Activated naive CD8-positive, alpha-beta T cell treated with anti-CD3 and anti-CD28 coated beads, Interleukin-2, amount 50 U/mL, for 24 hours (primary cell): ENCODE measurements around the gene TSEN2.
A peak's percentile ranks its signal among the peaks of the same experiment; 100 is the strongest.
"Not testable (repeated sequence)": the region's sequence is repeated elsewhere in the genome, so short reads cannot be mapped to it uniquely, and the experiment has no call there.

Experiments
- ATAC-seq: fragments of 150-1000 bp; cut with Tn5 transposase; one replicate; pipeline ENCODE4 v1.10.0; 2021
- DNase-seq: peaks from one replicate; pipeline ENCODE4 v3.0.0; 2021
- H3K27ac Mint-ChIP-seq: one replicate; pipeline ENCODE4 v1.8.0; 2021; ENCODE audit warnings: mild to moderate bottlenecking, mixed read lengths
- H3K27me3 Mint-ChIP-seq: one replicate; pipeline ENCODE4 v1.8.0; 2021; ENCODE audit warnings: mixed read lengths
- H3K36me3 Mint-ChIP-seq: one replicate; pipeline ENCODE4 v1.8.0; 2021; ENCODE audit warnings: low read depth, mixed read lengths
- H3K4me1 Mint-ChIP-seq: one replicate; pipeline ENCODE4 v1.8.0; 2021; ENCODE audit warnings: mixed read lengths
- H3K4me3 Mint-ChIP-seq: one replicate; pipeline ENCODE4 v1.8.0; 2021; ENCODE audit warnings: mild to moderate bottlenecking, moderate library complexity, mixed read lengths
- H3K9me3 Mint-ChIP-seq: one replicate; pipeline ENCODE4 v1.8.0; 2021; ENCODE audit warnings: mixed read lengths

Gene TSEN2

DNA sequence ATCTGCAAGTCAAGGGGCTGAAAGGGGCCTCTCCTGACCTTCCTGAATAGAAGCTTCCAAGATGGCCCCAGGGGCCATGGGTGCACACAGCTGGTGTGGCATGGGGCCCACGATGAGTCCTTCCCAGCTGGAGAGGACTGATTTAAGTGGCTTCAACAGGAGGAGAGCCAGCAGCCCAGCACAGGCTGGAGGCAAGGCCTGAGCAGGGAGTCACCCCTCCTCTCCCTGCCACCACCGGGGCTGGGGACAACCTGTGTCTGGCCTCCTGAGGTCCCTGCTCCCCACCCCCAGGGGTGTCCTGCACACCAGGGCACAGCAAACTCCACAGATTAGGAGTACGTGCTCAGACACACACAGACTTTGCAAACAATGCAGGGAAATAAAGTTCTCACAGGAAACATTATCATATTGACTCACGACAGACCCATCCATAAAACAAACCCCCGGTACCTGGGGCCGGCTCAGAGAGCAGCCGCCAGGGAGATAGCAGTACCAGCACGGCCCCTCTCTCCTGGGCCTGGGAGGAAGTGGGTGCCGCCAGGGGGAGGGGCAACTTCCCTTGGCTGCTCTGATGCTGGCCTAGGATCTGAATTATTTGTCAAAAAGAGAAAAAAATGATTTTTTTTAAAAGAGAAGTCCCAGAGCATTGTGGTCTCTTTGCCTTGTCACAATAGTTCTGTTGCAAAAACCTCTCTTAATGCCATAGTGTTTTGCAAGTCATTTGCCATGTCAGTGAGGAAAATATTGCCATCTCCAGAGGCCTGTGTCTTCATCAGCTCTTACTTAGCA lies 21.9 kb upstream of the TSEN2 start:
- Mint-ChIP-seq H3K27ac (no peak overlapping the region), H3K36me3 (no peaks in the 10 kb centered on the region), H3K9me3 (no peaks in the 10 kb centered on the region), H3K4me3 (no peak overlapping the region), H3K4me1 (peaks cover 24% of the 10 kb centered on the region), H3K27me3 (no peaks in the 10 kb centered on the region)
- DNase-seq (peak; percentile 29), ATAC-seq (no peak)

DNA sequence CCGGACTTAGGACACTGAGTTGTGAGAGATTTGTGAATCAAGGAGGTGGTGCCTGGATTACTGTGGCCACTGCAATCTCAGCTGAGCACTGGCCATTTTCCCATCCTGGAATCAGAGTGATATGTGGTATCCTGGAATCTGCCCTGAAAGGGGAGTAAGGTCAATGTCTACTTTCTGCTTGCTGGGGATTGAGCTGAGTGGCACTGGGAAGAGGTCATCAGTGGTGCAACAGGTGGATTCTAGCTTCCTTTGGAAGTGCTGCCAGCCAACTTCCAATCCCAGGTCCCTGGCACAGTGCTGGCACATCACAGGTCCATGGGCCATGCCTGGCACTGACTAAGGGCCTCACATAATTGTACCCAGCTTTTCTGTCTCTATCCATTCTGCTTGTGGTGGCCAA lies 20.6 kb upstream of the TSEN2 start:
- Mint-ChIP-seq H3K4me1 (peaks cover 24% of the 10 kb centered on the region), H3K27ac (no peak overlapping the region), H3K9me3 (no peaks in the 10 kb centered on the region), H3K36me3 (no peaks in the 10 kb centered on the region), H3K4me3 (no peak overlapping the region), H3K27me3 (peaks cover 2% of the 10 kb centered on the region)
- DNase-seq (no peak), ATAC-seq (no peak)

DNA sequence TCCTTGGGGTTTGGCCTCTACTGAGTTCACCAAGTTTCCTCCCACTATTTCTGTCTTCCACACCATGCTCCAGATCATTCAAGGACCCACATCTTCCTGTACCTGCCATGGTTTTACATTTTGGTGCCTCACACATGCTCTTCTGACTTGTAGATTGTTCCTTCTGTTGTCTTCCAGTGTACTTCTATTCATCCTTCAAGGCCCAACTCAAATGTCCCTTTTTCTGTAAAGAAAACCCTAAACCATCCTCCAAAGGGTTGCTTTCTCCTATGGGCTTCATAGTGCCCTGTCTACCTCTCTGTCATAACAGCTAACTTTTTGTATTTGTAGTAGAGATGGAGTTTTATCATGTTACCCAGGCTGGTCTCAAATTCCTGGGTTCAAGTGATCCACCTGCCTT lies 20.1 kb upstream of the TSEN2 start:
- ATAC-seq (no peak), DNase-seq (no peak)
- Mint-ChIP-seq H3K4me1 (peaks cover 24% of the 10 kb centered on the region), H3K27me3 (peaks cover 2% of the 10 kb centered on the region), H3K36me3 (no peaks in the 10 kb centered on the region), H3K9me3 (no peaks in the 10 kb centered on the region), H3K27ac (no peak overlapping the region), H3K4me3 (no peak overlapping the region)

DNA sequence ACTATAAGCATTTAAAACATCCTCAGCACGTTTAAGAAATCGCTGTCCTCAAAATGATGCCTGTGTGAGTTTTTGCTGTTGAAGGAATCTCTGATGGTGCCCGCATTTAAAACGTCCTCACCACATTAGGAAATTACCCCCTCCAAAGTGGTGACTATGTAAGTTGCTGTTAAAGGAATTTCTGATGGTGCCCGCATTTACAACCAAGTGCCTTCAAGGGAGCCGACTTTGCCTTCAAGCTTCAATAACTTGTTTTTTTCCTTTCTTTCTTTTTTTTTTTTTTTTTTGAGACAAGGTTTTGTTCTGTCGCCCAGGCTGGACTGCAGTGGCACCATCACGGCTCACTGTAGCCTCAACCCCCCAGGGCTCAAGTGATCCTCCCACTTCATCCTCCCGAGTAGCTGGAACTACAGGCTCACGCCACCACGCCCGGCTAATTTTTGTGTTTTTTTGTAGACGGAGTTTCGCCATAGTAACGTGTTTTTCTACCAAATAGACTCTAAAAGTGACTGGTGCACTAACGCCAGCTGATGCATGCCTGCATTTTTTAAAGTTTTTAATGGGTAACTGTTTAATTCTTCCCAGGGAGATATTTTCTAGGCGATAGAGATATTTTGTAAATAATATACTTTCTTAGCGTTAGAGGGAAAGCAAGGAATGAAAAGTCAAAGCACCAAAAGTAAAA lies 19.0 kb upstream of the TSEN2 start:
- ATAC-seq (no peak), DNase-seq (no peak)
- H3K27ac Mint-ChIP-seq = no peak overlapping the region
- peaks cover 25% of the 10 kb centered on the region for H3K4me1 Mint-ChIP-seq
- no peak overlapping the region for H3K4me3 Mint-ChIP-seq
- H3K27me3 Mint-ChIP-seq = peaks cover 2% of the 10 kb centered on the region
- no peaks in the 10 kb centered on the region for H3K36me3 Mint-ChIP-seq
- no peaks in the 10 kb centered on the region for H3K9me3 Mint-ChIP-seq

DNA sequence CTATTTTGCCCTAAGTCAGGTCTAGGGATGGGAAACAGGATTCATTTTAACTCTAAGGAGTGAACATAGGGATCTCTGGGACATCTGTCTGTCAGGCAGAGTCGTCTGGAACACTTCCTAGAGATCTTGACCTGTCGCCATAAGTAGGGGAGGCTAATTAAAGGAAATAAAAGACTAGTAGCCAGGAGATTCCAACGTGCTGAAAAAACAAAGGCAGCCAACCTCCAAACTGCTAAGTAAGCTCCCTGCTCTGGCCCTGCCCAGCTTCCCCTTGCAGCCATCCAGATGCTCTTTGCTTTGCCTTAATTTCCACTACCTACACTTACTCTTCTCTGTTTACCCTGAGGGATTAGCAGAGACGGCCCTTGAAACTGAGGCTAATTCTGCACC lies 18.4 kb upstream of the TSEN2 start:
- H3K27ac Mint-ChIP-seq = no peak overlapping the region

DNA sequence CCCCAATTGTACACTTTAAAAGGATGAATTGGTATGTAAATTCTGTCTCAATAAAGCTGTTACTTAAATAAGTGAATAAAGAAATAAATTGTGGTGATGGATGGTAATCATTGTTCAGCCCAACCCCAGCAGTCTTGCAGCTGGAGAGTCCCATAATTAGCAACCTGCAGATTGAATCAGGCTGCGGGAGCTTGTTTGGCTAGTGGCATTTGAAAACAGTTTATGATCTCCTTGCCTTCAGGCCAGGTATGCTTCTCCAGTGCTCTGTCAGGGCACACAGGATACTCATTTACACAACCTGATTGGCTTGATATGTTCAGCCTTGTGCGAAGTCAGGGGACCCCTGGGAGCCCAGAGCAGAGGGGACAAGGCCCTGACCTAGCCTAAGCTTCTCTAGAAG lies 16.5 kb upstream of the TSEN2 start:
- H3K27ac Mint-ChIP-seq = no peak overlapping the region
- no peaks in the 10 kb centered on the region for H3K36me3 Mint-ChIP-seq
- peaks cover 2% of the 10 kb centered on the region for H3K27me3 Mint-ChIP-seq
- ATAC-seq = no peak
- peaks cover 27% of the 10 kb centered on the region for H3K4me1 Mint-ChIP-seq
- no peaks in the 10 kb centered on the region for H3K9me3 Mint-ChIP-seq
- no peak for DNase-seq
- no peak overlapping the region for H3K4me3 Mint-ChIP-seq

More for the DNA sequence above, 18.4 kb upstream of the TSEN2 start:
- H3K4me3 Mint-ChIP-seq = no peak overlapping the region
- DNase-seq (no peak), ATAC-seq (no peak)
- peaks cover 2% of the 10 kb centered on the region for H3K27me3 Mint-ChIP-seq
- no peaks in the 10 kb centered on the region for H3K36me3 Mint-ChIP-seq
- H3K9me3 Mint-ChIP-seq = no peaks in the 10 kb centered on the region
- peaks cover 25% of the 10 kb centered on the region for H3K4me1 Mint-ChIP-seq

DNA sequence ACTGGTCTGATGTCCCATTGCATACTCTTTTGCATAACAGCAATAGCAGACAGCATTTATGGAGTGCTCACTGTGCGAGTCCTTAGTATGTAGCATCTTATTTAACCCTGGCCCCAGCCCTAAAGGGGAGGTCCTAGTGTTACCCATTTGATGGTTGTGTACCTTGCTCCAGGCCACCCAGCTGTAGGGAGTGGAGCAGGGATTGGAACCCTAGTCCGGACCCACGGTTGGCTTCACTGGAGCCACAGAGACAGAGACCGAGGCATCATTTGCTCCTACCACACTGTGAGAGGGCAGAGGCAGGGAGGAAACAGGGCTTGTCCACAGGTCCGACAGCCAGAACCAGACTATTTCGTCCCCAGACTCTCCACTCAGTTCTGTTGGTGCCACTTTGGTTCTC lies 16.0 kb upstream of the TSEN2 start:
- Mint-ChIP-seq H3K4me1 (peaks cover 24% of the 10 kb centered on the region), H3K27me3 (peaks cover 3% of the 10 kb centered on the region), H3K9me3 (no peaks in the 10 kb centered on the region), H3K36me3 (no peaks in the 10 kb centered on the region), H3K4me3 (no peak overlapping the region), H3K27ac (no peak overlapping the region)
- no peak for DNase-seq
- ATAC-seq = no peak

DNA sequence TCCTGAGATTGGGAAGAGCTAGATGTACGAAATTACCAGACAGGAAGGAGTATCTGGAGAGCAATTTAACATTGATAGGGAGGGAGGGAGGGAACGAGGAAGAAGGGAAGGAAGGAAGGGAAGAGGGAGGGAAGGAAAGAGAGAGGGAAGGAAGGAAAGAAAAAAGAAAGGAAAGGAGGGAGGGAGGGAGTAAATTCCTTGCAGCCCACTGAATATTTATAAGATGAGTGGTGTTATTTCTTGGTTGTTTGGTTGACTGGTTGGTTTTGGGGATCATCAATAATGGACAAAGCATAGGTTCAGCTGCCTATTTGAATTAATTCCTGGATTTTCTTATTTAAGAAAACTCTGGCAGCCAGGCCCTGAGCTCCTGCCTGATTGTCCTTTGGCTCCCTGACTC lies 15.5 kb upstream of the TSEN2 start:
- no peak for DNase-seq
- Mint-ChIP-seq H3K9me3 (no peaks in the 10 kb centered on the region), H3K36me3 (no peaks in the 10 kb centered on the region), H3K4me3 (no peak overlapping the region), H3K27ac (no peak overlapping the region), H3K27me3 (peaks cover 4% of the 10 kb centered on the region), H3K4me1 (peaks cover 24% of the 10 kb centered on the region)
- ATAC-seq = no peak

DNA sequence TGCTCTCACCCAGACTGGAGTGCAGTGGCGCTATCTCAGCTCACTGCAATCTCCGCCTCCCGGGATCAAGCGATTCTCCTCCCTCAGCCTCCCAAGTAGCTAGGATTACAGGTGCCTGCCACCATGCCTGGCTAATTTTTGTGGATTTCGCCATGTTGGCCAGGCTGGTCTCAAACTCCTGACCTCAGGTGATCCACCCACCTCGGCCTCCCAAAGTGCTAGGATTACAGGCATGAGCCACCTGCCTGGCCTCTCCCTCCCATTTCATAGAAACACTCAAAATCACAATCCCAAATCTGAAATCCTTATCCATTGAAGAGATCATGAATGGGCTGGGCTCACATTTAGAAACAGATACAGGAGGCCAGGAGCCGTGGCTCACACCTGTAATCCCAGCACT lies 15.1 kb upstream of the TSEN2 start:
- peaks cover 24% of the 10 kb centered on the region for H3K4me1 Mint-ChIP-seq
- ATAC-seq, H3K9me3 Mint-ChIP-seq, DNase-seq, H3K36me3 Mint-ChIP-seq, H3K27me3 Mint-ChIP-seq, H3K27ac Mint-ChIP-seq, H3K4me3 Mint-ChIP-seq: not testable (repeated sequence)

DNA sequence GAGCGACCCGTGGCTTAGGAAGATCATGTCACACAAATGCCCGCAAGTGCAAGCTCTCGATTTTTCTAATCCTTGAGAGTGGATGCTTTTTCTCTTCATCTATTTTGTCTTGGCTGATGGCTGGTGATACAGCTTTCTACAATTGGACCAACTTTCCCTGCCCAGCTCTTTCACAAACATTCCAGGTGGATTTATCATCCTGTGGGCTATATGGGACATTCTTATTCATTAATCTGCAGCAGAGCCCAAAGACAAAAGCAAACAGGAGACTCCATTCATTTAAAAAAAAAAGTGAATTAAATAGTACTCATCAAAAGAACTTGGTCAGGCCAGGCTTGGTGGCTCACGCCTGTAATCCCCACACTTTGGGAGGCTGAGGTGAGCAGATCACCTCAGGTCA lies 14.2 kb upstream of the TSEN2 start:
- no peaks in the 10 kb centered on the region for H3K9me3 Mint-ChIP-seq
- H3K27me3 Mint-ChIP-seq = peaks cover 4% of the 10 kb centered on the region
- H3K27ac Mint-ChIP-seq = no peak overlapping the region
- no peak overlapping the region for H3K4me3 Mint-ChIP-seq
- ATAC-seq (no peak), DNase-seq (no peak)
- no peaks in the 10 kb centered on the region for H3K36me3 Mint-ChIP-seq
- peaks cover 24% of the 10 kb centered on the region for H3K4me1 Mint-ChIP-seq

DNA sequence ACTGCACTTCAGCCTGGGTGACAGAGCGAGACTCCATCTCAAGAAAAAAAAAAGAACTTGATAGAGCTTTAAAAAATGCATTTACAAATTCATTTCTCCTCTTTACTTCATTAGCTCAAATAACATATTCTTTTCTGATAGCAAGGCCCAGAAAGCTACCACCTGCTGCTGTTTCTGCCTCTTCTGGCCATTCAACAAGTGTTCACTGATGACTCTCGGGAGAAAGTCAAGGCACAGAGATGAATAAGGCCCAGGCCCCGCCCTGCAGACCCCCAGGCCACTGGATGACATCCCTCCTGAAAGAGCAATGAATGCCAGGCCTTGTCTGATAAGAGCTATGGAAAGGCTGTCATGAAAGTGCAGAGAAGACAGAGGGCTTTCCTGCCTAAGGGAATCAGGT lies 13.6 kb upstream of the TSEN2 start:
- Mint-ChIP-seq H3K9me3 (no peaks in the 10 kb centered on the region), H3K36me3 (no peaks in the 10 kb centered on the region), H3K4me3 (no peak overlapping the region), H3K27ac (peak overlapping the region; percentile 70), H3K27me3 (peaks cover 4% of the 10 kb centered on the region), H3K4me1 (peaks cover 24% of the 10 kb centered on the region)
- ATAC-seq (no peak), DNase-seq (no peak)

DNA sequence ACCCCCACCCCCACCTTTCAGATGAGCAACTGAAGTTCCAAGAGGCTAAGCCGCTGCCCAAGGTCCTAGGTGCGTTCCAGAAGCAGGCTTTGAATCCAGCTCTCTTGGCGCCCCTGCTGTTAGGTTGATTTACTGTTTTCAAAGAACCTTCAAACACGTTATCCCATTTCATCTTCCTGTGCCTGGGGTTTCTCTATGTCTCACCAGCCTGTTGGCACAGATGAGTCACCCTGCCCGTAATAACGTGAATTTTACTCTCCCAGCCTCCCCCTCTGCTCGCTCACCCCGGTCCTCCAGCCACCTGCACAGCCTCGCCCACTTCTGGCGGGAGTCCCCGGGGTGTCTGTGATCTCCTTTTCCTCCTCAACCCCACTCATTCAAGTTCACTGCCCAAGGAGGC lies 13.0 kb upstream of the TSEN2 start:
- Mint-ChIP-seq H3K27me3 (peaks cover 4% of the 10 kb centered on the region), H3K27ac (peak overlapping the region; percentile 70), H3K4me1 (peaks cover 24% of the 10 kb centered on the region), H3K9me3 (no peaks in the 10 kb centered on the region), H3K36me3 (no peaks in the 10 kb centered on the region), H3K4me3 (peak overlapping the region; percentile 26)
- peak; percentile 70 for DNase-seq
- ATAC-seq = peak; percentile 98

DNA sequence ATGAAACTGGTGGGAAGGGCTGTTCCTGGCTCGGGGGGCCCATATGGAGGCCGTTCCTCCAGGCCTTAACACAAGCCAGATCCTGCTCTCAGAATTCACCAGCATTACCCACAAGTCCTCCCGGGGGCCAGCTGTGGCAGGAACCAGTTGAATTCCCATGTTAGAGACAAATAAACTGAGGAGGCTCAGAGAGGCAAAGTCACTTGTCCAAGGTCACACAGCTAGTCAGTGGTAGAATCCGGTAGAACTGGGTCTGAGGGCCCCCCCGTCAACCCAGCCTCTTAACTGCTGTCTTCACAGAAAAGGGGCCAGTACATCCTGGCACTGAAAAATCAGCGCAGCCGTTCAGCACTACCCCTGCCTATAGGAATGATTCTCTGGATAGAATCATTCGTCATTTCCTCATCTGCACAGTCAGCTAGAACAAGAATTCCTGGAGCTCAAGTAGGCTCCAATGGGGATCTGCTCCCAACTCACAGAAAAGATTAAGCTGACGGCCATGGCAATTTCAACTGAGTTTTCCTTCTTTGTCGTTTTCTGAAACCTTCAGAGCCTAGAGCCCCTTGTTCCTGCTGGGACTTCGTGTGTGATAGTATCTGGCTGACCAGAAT lies 12.2 kb upstream of the TSEN2 start:
- Mint-ChIP-seq H3K27ac (no peak overlapping the region), H3K4me1 (peaks cover 24% of the 10 kb centered on the region), H3K4me3 (no peak overlapping the region), H3K9me3 (no peaks in the 10 kb centered on the region), H3K27me3 (peaks cover 4% of the 10 kb centered on the region), H3K36me3 (no peaks in the 10 kb centered on the region)
- DNase-seq (no peak), ATAC-seq (no peak)

DNA sequence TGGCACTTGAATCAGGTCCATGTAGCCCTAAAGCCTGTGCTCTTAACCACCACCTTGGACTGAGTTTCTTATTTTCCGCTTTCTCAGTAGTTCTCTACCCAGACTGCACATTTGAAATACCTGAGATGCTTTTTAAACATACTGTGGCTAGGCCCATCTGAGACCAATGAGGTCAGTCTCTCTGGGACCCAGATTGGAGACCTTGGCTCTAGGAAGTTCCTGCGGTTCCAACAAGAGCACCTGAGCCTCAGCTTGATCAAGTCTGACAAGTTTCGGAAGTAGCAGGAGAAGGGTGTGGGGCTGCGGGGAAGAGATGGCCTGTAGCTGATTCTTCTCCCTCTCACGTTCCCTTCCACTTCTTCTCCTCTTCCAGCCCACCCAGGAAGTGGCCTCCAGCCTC lies 11.5 kb upstream of the TSEN2 start:
- no peak for DNase-seq
- no peaks in the 10 kb centered on the region for H3K9me3 Mint-ChIP-seq
- no peaks in the 10 kb centered on the region for H3K36me3 Mint-ChIP-seq
- H3K4me3 Mint-ChIP-seq = no peak overlapping the region
- no peak for ATAC-seq
- no peak overlapping the region for H3K27ac Mint-ChIP-seq
- peaks cover 24% of the 10 kb centered on the region for H3K4me1 Mint-ChIP-seq
- peaks cover 4% of the 10 kb centered on the region for H3K27me3 Mint-ChIP-seq

DNA sequence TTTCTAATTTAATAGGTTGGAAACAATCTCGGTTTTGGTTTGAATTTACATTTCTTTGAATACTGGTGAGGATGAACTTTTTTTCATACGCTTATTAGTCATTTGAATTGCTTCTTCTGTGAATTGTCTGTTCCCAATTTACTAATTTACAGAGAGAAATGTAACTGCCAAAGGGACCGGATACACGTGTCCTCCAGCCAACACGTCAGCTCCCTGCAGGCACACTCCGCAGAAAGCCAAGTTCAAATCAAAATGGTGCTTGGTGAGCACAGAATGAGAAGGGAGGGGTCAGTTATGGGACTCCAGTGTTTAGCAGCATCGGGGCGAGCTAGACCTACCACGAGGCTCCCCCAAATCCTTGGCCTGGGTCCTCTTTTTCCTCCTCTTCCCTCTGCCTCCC lies 10.8 kb upstream of the TSEN2 start:
- no peak for ATAC-seq
- Mint-ChIP-seq H3K27ac (peak overlapping the region; percentile 22), H3K4me3 (no peak overlapping the region)

More for the DNA sequence above, 10.8 kb upstream of the TSEN2 start:
- peaks cover 2% of the 10 kb centered on the region for H3K27me3 Mint-ChIP-seq
- H3K9me3 Mint-ChIP-seq = no peaks in the 10 kb centered on the region
- no peaks in the 10 kb centered on the region for H3K36me3 Mint-ChIP-seq
- DNase-seq = no peak
- H3K4me1 Mint-ChIP-seq = peaks cover 24% of the 10 kb centered on the region
